AG04449 (cell line): ENCODE data around the gene SCAMP2.

ENCODE experiments used
- CTCF ChIA-PET: fragments of 350-600 bp; formaldehyde crosslinking; extraction: SDS; loops from one replicate; lab custom pipeline; 2021; ENCODE audit warnings: antibody characterized with exemption; lab: Yijun Ruan, JAX
- POLR2A ChIA-PET: fragments of 400-600, 350-600 bp; formaldehyde crosslinking; extraction: SDS; loops from one replicate; lab custom pipeline; 2020; ENCODE audit warnings: antibody characterized with exemption, inconsistent platforms; lab: Yijun Ruan, JAX
- DNase-seq: peaks from one replicate; pipeline ENCODE4 v3.0.0-alpha.2; 2010; ENCODE audit warnings: low read depth, low spot score
- H3K4me3 ChIP-seq: 2 replicates; pipeline ENCODE4 v1.5.1; 2011; ENCODE audit warnings: low read depth, mild to moderate bottlenecking, control low read depth, low read length
- TF ChIP-seq, protein P1 (sequence below): IDR thresholded peaks from one replicate; pipeline ENCODE4 v1.5.1; 2011; ENCODE audit warnings: mild to moderate bottlenecking, moderate library complexity, low read length, control low read depth, inconsistent platforms; ENCODE audit not compliant: insufficient read depth; ENCODE audit errors: missing control alignments

SCAMP2 gene

DNA sequence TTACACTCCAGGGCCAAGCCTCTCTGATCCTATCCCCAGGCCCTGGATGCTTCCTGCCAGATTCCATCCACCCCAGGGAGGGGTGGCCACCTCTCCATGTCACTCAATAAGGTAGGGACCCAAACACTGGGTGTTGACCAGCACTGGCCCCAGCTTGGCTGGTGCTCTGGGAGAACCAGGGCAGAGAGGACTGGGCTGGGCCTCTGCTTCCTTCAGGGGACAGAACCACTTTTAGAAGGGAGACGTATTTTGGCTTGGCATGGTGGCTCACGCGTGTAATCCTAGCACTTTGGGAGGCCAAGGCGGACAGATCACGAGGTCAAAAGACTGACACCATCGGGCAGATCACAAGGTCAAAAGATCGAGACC, 51.4 kb downstream of the SCAMP2 start:
- ChIA-PET POLR2A (no interaction called here), CTCF (interaction anchor here (0.9 kb wide), 1 partner anchor 14 kb away, joined by 3 read pairs; no protein-coding TSS in a partner anchor)
- H3K4me3 ChIP-seq: no peak overlapping the region
- TF ChIP-seq, protein P1, sequence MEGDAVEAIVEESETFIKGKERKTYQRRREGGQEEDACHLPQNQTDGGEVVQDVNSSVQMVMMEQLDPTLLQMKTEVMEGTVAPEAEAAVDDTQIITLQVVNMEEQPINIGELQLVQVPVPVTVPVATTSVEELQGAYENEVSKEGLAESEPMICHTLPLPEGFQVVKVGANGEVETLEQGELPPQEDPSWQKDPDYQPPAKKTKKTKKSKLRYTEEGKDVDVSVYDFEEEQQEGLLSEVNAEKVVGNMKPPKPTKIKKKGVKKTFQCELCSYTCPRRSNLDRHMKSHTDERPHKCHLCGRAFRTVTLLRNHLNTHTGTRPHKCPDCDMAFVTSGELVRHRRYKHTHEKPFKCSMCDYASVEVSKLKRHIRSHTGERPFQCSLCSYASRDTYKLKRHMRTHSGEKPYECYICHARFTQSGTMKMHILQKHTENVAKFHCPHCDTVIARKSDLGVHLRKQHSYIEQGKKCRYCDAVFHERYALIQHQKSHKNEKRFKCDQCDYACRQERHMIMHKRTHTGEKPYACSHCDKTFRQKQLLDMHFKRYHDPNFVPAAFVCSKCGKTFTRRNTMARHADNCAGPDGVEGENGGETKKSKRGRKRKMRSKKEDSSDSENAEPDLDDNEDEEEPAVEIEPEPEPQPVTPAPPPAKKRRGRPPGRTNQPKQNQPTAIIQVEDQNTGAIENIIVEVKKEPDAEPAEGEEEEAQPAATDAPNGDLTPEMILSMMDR: no peak
- no peak for DNase-seq

DNA sequence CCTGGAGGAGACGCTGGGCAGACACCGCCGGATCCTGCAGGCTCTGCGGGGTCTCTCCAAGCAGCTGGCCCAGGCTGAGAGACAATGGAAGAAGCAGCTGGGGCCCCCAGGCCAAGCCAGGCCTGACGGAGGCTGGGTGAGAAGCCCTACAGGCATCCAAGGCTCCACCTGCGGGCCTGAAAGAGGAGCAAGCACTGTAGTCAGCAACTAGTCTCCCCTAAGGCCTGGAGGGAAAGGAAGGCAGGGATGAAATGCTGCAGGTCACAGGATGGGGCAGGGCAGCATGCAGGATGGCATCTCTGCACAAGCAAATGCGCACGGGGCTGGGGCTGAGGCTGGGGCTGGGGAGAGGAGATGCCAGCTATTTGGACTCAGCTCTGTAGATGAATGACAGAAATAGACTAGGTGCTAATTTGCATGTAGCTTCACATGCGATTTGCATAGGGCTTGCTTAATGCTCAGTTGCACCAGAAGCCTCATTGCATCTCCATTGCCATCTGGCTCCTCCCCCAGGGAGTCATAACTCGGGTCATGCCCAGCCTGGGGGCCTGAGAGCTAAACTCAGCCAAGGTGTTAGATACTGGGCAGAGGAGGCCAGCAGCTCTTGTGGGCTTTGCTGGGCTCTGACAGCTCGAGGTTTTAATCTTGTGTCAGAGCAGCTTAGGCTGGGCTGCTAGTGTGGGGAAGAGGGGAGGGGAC, 51.9 kb downstream of the SCAMP2 start:
- TF ChIP-seq, protein P1: no peak
- ChIA-PET CTCF (interaction anchor here (0.9 to 2.0 kb wide), 2 partner anchors 15 to 52 kb away, joined by 3 to 8 read pairs; no protein-coding TSS in a partner anchor), POLR2A (no interaction called here)
- no peak overlapping the region for H3K4me3 ChIP-seq
- no peak for DNase-seq

DNA sequence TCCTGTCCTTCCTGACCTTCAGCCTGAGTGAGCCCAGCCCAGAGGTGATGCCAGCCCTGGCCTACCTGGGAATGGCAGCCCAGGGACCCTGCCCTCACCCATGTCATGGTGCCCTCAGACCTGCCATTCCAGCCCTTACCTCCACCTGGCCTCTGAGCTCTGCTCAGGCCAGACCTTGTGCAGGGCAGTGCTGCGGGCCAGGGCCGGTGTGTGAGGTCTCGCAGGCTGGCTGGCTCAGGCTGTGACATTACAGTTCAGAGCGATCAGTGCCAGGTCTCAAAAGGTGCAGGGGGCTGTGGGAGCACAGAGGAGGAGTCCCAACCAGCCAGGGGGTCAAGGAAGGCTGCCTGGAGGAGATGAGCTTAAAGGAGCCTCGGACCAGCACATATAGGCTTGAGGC, 53.1 kb downstream of the SCAMP2 start:
- CTCF ChIA-PET: interaction anchor here (1.1 to 2.0 kb wide), 4 partner anchors 12 to 51 kb away, joined by 3 to 8 read pairs (median 5); partner anchors contain the start of gene ULK3
- TF ChIP-seq, protein P1: no peak
- no peak for DNase-seq
- POLR2A ChIA-PET: no interaction called here
- no peak overlapping the region for H3K4me3 ChIP-seq

DNA sequence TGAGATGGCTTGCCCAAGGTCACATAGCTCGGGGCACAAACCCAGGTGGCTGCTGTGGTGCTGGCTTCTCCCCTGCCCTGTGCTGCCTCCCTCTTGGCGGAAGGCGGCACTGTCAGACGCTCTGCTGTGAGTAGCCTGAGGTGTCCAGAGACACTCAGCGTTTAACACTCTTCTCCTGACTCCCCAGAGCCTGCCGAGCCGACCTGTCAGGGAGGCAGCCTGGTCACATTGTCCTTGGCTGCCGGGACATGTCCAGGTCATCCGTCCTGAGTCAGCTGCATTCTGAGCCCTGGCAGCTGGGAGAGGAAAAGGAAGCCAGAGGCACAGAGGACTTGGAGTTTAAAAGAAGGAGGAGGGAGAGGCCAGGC, 55.8 kb downstream of the SCAMP2 start:
- ChIA-PET CTCF (interaction anchor here (0.7 to 1.9 kb wide), 9 partner anchors 10 to 84 kb away, joined by 3 to 9 read pairs (median 4); partner anchors contain the start of gene MPI), POLR2A (no interaction called here)
- TF ChIP-seq, protein P1: peak; percentile 40
- DNase-seq: no peak
- no peak overlapping the region for H3K4me3 ChIP-seq

DNA sequence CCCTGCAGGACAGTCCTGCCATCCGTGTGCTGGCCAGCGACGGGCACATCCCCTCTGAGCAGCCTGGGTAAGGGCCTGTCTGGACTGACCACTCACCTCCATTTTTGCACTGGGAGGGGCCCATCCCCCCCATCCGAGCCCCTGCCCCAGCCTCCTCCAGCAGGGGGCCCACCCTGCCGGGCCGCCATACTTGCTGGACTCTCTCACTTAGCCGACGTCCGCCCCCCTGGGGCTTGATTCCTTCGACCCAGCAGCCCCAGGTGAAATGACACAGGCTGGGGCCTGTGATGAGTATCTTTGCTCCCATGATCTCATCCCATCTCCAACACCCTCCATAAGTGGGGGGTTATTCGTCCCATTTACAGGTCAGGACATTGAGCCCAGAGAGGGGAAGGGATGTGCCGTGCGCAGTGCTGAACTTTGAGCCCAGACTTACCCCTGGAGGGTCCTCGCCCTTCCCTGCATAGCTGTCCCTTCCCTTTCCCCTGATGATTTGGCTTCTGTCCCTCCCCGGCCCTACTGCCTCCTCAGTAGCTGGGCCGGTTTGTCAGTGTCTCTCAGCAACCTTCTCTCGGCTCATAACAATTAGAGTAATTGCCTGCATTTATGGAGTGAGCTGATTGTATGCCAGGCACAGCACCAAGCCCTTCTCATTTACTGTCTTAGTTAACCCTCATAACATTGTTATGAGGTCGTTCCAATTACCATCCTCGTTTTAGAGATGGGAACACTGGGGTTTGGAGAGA, 56.4 kb downstream of the SCAMP2 start:
- TF ChIP-seq, protein P1: no peak
- ChIA-PET CTCF (interaction anchor here (0.6 to 1.9 kb wide), 12 partner anchors 11 to 85 kb away, joined by 3 to 9 read pairs (median 4); partner anchors contain the start of genes CSK and MPI), POLR2A (no interaction called here)
- no peak overlapping the region for H3K4me3 ChIP-seq
- no peak for DNase-seq

DNA sequence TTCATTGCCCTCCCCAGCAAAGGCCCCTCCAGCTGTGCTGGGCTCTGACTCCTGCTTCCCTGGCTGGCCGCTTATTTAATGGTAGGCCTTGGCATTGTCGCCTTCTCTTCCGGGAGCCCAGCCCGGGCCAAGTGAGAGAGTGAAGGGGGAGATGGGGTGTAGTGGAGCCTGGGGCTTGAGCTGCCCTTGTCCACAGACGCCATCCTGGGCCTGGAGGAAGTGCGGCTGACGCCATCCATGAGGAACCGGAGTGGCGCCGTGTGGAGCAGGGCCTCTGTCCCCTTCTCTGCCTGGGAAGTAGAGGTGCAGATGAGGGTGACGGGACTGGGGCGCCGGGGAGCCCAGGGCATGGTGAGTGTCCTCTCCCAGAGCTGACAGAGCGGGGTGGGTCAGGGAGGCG, 57.2 kb downstream of the SCAMP2 start:
- no peak for DNase-seq
- CTCF ChIA-PET: interaction anchor here (0.6 to 1.9 kb wide), 6 partner anchors 11 to 136 kb away, joined by 3 to 9 read pairs (median 3); partner anchors contain the start of gene CSK
- no peak overlapping the region for H3K4me3 ChIP-seq
- POLR2A ChIA-PET: no interaction called here
- TF ChIP-seq, protein P1: no peak
